GM10266 (cell line): Measurements from ENCODE around the gene CTRB1.
"Not testable (repeated sequence)": the region's sequence is repeated elsewhere in the genome, so short reads cannot be mapped to it uniquely, and the experiment has no call there.

Experiments
- DNase-seq: peaks from one replicate; pipeline ENCODE4 v3.0.0; 2012; ENCODE audit errors: extremely low spot score
- TF ChIP-seq, protein P1 (sequence below): IDR thresholded peaks from 2 replicates; pipeline ENCODE4 v1.5.1; 2012; ENCODE audit warnings: mild to moderate bottlenecking, low read depth; ENCODE audit not compliant: control insufficient read depth, insufficient read depth; ENCODE audit errors: missing control alignments

Gene CTRB1

DNA sequence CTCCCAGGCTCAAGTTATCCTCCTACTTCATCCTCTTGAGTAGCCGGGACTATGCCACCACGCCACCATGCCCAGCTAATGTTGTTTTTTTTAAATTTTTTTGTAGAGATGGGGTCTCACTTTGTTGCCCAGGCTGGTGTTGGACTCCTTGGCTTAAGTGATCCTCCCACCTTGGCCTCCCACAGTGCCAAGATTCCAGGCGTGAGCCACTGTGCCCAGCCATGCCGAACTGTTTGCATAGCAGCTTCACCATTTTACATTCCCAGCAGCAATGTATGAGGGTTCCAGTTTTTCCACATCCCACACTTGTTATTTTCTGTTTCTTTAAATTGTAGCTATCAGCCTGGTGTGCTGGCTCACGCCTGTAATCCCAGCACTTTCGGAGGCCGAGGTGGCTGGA is 2.2 kb upstream of the CTRB1 start:
- DNase-seq, result no peak
- TF ChIP-seq, protein P1, sequence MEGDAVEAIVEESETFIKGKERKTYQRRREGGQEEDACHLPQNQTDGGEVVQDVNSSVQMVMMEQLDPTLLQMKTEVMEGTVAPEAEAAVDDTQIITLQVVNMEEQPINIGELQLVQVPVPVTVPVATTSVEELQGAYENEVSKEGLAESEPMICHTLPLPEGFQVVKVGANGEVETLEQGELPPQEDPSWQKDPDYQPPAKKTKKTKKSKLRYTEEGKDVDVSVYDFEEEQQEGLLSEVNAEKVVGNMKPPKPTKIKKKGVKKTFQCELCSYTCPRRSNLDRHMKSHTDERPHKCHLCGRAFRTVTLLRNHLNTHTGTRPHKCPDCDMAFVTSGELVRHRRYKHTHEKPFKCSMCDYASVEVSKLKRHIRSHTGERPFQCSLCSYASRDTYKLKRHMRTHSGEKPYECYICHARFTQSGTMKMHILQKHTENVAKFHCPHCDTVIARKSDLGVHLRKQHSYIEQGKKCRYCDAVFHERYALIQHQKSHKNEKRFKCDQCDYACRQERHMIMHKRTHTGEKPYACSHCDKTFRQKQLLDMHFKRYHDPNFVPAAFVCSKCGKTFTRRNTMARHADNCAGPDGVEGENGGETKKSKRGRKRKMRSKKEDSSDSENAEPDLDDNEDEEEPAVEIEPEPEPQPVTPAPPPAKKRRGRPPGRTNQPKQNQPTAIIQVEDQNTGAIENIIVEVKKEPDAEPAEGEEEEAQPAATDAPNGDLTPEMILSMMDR, result no peak

DNA sequence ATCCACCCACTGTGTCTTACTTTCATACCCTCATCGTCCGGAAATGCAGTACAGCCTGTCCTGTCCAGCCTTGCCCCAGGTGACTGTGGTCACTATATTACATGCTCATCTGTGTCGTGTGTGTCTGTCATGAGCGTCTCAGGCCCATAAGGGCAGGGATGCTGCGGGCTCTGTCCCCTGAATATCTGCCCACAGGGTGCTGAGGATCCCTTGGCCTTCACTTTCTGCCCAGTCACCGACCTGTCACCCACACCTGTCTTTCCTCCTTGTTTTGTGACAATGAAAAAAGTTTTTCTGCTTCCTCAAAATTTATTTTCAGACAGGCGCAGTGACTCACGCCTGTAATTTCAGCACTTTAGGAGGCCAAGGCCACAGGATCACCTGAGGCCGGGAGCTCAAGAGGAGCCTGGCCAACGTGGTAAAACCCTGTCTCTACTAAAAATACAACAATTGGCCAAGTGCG is 1.4 kb upstream of the CTRB1 start:
- DNase-seq, result no peak
- TF ChIP-seq, protein P1, result no peak

DNA sequence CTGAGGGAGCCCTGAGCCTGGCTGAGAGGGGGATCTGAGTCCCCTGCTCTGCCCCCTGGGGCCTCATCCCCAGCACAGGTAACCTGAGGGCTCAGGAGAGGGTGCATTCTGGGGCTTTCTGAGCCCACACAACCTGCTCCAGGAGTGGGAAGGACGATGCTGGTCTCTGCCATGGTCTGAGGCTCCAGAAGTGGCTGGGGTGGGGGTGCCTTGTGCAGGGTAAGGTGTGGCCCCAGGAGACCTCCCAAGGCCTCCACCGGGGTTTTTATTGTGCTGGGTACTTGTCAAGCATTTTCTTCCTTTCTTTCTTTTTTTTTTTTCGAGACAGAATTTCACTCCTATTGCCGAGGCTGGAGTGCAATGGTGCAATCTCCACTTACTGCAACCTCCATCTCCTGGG is 300 bp downstream of the CTRB1 start:
- TF ChIP-seq, protein P1, result no peak

DNA sequence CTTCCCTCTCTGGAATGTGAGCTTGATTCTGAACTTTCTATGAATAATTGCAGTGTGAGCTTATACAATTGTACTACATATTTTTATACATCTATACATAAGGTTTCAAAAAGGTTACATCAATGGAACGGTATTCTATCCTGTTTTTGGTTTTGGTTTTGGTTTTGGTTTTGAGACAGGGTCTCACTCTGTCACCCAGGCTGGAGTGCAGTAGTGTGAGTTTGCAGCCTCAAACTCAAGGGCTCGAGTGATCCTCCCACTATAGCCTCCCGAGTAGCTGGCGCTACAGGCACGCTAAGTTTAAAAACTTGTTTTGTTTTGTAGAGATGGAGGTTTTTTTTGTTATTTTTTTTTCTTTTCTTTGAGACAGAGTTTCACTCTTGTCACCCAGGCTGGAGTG is 1.1 kb downstream of the CTRB1 start:
- TF ChIP-seq, protein P1, result no peak
- DNase-seq, result no peak

More for the DNA sequence above, 300 bp downstream of the CTRB1 start:
- DNase-seq, result no peak

DNA sequence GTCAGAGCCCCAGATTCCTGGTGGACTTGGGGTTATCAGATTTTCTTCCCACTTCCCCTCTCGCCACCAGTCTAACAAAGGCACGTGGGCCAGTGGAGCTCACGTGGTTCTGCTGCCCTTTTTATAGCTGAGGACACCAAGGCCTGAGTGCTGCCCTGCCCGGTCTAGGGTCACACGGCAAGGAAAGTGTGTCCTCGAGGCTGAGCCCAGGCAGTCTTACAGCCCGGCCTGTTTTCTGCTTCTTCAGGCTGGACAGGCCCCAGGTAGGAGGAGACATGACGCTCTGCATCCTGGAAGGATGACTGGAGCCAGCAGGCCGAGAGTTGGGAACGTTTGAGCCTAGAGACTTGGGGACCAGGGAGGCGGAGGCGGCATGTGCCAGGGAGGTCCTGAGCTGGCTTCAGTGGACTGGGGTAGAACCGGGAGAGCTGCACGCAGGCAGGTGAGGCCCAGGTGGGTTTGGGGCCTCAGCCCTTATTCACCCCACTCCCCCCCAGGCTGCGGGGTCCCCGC is 3.5 kb downstream of the CTRB1 start:
- TF ChIP-seq, protein P1, result no peak
- DNase-seq, result no peak

DNA sequence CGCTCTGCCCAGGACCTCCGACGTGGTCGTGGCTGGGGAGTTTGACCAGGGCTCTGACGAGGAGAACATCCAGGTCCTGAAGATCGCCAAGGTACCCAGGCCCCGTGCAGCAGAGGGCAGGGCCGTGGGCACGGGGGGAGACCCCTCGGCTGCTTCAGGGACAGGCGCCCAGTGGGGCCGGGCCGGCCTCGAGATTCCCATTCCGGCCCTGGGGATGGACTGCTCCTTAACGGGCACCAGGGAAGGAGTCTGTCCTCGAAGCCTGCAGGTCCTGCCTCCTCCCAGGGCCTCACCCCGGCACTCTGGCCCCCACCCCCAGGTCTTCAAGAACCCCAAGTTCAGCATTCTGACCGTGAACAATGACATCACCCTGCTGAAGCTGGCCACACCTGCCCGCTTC is 4.3 kb downstream of the CTRB1 start:
- DNase-seq, result not testable (repeated sequence)

DNA sequence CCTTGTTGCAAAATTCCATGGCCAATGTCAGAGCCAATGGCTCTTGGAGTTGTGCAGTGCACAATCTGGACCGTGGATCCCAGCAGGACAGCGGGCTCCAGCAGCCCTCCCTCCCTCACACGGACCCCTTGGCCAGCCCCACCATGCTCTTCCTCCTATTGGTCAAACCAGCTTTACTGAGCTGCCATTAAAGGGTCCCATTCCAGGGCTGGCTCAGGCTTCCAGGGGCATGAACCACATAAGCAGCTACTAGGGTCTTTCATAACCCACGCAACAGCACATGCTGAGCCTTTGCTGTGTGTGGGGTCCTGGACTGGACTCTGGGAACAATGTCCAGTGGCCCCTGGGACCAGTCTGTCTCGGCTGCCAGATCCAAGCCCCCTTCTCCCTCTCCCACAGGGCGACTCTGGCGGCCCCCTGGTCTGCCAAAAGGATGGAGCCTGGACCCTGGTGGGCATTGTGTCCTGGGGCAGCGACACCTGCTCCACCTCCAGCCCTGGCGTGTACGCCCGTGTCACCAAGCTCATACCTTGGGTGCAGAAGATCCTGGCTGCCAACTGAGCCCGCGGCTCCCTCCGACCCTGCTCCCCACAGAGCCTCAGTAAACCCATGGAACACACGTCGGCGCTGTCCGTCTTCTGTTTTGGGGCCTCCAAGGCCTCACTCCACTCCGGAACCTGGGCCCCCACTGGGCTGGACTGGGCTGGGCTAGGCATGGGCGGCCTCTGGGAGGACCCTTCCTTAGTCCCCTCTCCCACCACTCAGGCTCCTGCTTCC is 5.7 kb downstream of the CTRB1 start:
- no peak for DNase-seq
- TF ChIP-seq, protein P1, result no peak
